Activated naive CD4-positive, alpha-beta T cell treated with Interleukin-2 at 50 U/mL for 16 hours (primary cell): ENCODE measurements around the gene CDK5R1.
"Not testable (repeated sequence)": the region's sequence is repeated elsewhere in the genome, so short reads cannot be mapped to it uniquely, and the experiment has no call there.

Source experiments
- DNase-seq: peaks from one replicate; pipeline ENCODE4 v3.0.0-alpha.2; 2020

Gene CDK5R1

GRCh38 chr17:32519228-32520103, 32.7 kb downstream of the CDK5R1 start:
- peak; percentile 72 for DNase-seq

- DNase-seq: peak; percentile 58
These were observed 33.4 kb downstream of the CDK5R1 start for GRCh38 chr17:32520104-32520701.

- DNase-seq: no peak
These were observed 34.1 kb downstream of the CDK5R1 start for GRCh38 chr17:32520737-32521404.

- peak; percentile 44 for DNase-seq
These were observed 36.4 kb downstream of the CDK5R1 start for GRCh38 chr17:32523017-32523680.

GRCh38 chr17:32523827-32524552, 37.2 kb downstream of the CDK5R1 start:
- DNase-seq: peak; percentile 40

GRCh38 chr17:32524553-32524880, 37.7 kb downstream of the CDK5R1 start:
- not testable (repeated sequence) for DNase-seq

GRCh38 chr17:32525122-32525521, 38.3 kb downstream of the CDK5R1 start:
- no peak for DNase-seq

GRCh38 chr17:32527146-32527545, 40.4 kb downstream of the CDK5R1 start:
- no peak for DNase-seq

- DNase-seq: no peak
These were observed 42.0 kb downstream of the CDK5R1 start for GRCh38 chr17:32528825-32529224.

GRCh38 chr17:32529604-32530003, 42.8 kb downstream of the CDK5R1 start:
- no peak for DNase-seq

- no peak for DNase-seq
These were observed 46.5 kb downstream of the CDK5R1 start for GRCh38 chr17:32533296-32533695.

- no peak for DNase-seq
These were observed 50.2 kb downstream of the CDK5R1 start for GRCh38 chr17:32536736-32537643.
